Measurements from ENCODE around the gene DYNLT1.
"Not testable (repeated sequence)": the region's sequence is repeated elsewhere in the genome, so short reads cannot be mapped to it uniquely, and the experiment has no call there.

Gene DYNLT1

GRCh38 chr6:158644231-158645063 is at the start of gene DYNLT1:
Gene DYNLT1, minus strand, starts transcription at chr6:158644743. Its CDS starts 35 bp downstream, at chr6:158644708.
- peak; percentile 83 to 89 for DNase-seq (ENCODE audit: extremely low read depth in 1 of 2, low read depth in 1 of 2)

GRCh38 chr6:158688860-158689259 is 44.3 kb upstream of the DYNLT1 start:
- no peak for DNase-seq (ENCODE audit: extremely low read depth in 1 of 2, low read depth in 1 of 2)

GRCh38 chr6:158687506-158687905 is 43.0 kb upstream of the DYNLT1 start:
- no peak for DNase-seq (ENCODE audit: extremely low read depth in 1 of 2, low read depth in 1 of 2)

- no peak for DNase-seq (ENCODE audit: extremely low read depth in 1 of 2, low read depth in 1 of 2)
These were observed 42.3 kb upstream of the DYNLT1 start for GRCh38 chr6:158686791-158687381.

- no peak for DNase-seq (ENCODE audit: extremely low read depth in 1 of 2, low read depth in 1 of 2)
These were observed 41.8 kb upstream of the DYNLT1 start for GRCh38 chr6:158686311-158686710.

DNA sequence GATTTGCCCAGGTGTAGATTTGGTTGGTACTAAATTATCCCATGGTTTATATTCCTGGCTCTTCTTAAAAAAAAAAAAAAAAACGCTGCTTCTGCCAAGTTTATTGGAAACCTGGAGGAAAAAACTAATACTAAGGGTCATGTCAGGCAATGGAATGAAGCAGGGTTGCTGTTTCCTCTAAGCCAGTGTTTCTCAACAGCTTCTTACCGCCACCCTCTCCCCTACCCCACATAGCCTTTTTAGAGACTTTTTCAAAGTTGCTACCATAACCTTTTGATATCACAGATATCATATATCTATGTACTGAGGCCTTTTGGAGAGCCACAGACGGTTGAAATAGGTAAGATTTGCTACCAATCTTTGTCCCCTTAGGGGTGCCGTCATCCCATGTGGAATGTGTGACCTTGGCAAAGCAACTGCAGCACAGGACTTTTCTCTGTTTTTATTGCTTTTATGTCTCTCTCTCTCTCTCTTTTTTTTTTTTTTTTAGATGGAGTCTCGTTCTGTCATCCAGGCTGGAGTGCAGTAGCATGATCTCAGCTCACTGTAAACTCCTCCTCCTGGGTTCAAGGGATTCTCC is 40.3 kb upstream of the DYNLT1 start:
- no peak for DNase-seq (ENCODE audit: extremely low read depth in 1 of 2, low read depth in 1 of 2)

DNA sequence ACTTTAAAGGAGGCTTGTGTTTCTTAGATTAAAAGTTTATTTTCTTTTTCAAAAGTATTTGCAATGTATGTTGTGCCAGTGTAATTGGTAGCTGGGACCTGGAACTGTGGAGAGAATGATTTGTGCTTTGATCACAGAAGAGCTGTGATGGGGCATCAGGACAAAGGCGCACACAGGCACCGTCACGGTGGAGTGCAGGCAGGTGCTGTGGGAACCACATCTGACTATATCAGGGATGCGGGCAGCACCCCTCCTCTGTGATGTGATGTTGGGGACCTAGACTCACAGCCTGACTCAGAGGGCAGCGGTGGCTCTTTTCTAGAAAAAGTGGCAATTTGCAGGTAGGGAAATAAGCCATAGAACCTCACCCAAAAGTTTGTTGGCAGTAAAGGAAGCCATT is 39.8 kb upstream of the DYNLT1 start:
- no peak for DNase-seq (ENCODE audit: extremely low read depth in 1 of 2, low read depth in 1 of 2)

DNA sequence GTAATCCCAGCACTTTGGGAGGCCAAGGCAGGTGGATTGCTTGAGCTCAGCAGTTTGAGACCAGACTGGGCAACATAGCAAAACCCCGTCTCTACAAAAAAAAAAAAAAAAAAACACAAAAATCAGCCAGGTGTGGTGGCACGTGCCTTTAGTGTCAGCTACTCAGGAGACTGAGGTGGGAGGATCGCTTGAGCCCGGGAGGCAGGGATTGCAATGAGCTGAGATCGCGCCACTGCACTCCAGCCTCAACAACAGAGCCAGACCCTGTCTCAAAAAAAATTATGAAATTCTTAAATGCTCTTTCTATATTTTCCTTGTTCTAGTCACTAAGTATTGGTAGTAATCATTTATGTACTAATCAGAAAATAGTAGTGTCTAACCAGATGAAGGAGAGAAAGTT is 35.9 kb upstream of the DYNLT1 start:
- no peak for DNase-seq (ENCODE audit: extremely low read depth in 1 of 2, low read depth in 1 of 2)

GRCh38 chr6:158680015-158680414 is 35.5 kb upstream of the DYNLT1 start:
- no peak for DNase-seq (ENCODE audit: extremely low read depth in 1 of 2, low read depth in 1 of 2)

DNA sequence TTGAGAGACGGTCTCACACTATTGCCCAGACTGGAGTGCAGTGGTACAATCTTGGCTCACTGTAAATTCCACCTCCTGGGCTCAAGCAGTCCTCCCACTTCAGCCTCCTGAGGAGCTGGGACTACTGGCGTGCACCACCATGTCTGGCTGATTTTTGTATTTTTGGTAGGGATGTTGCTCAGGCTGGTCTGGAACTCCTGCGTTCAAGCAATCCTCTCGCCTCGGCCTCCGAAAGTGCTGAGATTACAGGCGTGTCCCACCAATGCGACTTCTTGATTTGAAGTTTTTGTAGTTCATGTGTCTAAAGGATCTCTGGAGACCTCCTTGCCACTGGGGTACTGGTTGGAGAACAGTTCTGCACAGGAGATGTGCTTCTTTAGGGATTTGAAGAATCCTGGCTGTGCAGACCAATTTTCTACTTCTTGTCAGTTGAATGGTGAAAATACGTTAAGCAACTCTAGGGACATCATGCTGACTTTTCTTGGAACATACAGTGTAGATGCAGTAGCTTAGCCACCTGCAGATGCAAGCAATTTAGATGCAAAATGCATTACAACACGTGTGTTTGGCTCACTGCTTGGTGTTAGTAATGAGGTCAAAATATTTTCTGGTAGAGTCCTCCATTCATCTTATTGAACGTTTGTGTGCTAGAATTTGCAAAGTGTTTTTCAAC is 33.5 kb upstream of the DYNLT1 start:
- DNase-seq (ENCODE audit: extremely low read depth in 1 of 2, low read depth in 1 of 2) = no peak

DNA sequence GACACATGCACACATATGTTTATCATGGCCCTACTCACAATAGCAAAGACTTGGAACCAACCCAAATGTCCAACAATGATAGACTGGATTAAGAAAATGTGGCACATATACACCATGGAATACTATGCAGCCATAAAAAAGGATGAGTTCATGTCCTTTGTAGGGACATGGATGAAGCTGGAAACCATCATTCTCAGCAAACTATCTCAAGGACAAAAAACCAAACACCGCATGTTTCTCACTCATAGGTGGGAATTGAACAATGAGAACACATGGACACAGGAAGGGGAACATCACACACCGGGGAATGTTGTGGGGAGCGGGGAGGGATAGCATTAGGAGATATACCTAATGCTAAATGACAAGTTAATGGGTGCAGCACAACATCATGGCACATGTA is 32.6 kb upstream of the DYNLT1 start:
- DNase-seq (ENCODE audit: extremely low read depth in 1 of 2, low read depth in 1 of 2) = not testable (repeated sequence)

DNA sequence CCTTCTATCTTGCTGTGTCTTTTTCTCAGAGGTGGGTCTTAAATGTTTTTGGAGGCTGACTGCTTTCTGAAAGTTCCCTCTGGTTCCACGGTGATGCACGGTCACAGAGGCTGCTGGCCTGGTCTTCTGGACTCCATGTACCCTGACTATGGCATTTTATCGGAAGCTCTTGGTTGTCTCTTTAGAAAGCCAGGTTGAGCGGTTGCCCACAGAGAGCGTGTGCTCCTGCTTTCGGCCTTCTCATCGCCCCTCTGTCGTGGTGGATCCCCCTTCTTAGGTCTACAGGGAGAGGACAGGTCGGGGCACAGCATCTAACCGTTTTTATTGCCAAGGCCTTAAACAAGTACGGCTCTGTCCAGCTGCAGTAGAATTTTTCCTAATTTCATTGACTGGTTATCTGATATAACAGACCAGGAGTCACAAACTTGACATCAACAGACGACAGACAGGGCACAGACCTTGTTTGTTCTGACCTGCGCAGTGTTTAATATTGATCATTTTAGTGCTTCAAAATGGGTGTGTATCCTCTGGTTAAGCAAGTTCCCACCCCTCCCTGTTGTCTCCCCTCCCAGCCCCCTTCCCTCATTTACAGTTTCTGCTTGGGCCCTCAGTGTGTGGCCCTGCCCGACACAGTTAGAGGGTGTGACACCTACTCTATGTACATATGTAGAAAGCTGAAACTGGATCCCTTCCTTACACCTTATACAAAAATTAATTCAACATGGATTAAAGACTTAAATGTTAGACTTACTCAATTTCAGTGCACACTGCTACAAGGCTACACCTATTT is 30.0 kb upstream of the DYNLT1 start:
- no peak for DNase-seq (ENCODE audit: extremely low read depth in 1 of 2, low read depth in 1 of 2)

DNA sequence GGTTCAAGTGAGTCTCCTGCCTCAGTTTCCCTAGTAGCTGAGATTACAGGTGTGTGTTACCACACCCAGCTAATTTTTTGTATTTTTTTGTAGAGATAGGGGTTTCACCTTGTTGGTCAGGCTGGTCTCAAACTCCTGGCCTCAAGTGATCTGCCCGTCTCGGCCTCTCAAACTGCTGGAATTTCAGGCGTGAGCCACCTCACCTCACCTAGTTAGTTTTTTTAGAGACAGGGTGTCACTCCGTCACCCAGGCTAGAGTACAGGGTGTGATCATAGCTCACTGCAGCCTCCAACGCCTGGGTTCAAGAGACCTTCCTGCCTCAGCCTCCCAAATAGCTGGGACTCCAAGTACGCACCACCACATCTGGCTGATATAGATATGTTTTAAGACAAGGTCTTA is 28.2 kb upstream of the DYNLT1 start:
- DNase-seq (ENCODE audit: extremely low read depth in 1 of 2, low read depth in 1 of 2) = no peak

DNA sequence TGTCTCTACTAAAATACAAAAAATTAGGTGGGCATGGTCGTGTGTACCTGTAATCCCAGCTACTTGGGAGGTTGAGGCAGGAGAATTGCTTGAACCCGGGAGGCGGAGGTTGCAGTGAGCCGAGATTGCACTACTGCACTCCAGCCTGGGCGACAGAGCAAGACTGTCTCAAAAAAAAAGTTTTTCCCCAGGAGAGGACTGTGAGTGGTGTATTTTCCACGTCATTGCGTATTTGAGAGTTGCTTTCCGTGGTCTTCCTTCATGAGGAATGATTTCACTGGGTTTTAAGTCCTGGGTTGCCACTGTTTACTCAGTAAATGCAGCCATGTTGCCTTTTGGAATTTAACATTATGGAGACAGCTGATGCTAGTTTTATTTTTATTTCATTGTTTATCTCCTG is 27.6 kb upstream of the DYNLT1 start:
- DNase-seq (ENCODE audit: extremely low read depth in 1 of 2, low read depth in 1 of 2) = not testable (repeated sequence)

DNA sequence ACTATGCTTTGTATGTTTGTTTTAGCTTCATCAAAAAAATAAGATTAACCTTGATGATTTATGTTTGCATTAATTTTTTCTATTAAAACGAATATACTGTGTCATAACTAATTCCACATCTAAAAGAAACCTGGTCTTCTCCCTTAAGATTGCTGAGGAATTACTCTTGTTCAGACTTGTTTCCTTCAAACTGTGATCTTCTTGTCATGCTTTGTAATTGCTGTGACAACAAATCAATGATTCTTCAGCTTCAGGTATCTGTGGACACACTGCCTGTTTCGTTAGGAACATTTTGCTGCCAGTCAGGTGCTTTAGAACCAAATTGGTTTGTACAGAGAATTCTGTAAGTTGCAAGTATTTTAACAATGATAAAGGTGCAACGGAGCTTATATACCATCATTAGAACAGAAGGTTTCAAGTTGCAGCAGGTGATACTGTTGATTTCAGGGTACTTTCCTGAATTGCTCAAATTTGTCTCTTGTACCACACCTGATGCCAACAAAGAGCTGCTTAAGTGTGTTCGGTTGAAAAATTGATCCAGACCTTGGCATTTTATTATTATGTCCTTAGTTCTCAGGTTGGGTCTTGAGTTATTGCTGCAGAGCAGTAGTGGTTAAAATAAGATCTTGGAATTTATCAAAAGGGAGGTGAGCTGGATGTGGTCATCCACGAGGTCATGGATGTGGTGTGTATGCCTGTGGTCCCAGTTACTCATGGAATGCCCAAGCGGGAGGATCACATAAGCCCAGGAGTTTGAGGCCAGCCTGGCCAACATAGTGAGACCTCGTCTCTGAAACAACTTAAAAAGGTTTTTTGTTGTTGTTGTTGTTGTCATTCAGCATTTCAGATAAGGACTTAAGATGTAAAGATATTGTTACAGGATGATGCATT is 24.8 kb upstream of the DYNLT1 start:
- DNase-seq (ENCODE audit: extremely low read depth in 1 of 2, low read depth in 1 of 2) = no peak

GRCh38 chr6:158668707-158669103 is 24.2 kb upstream of the DYNLT1 start:
- DNase-seq (ENCODE audit: extremely low read depth in 1 of 2, low read depth in 1 of 2) = no peak

GRCh38 chr6:158667360-158667981 is 22.9 kb upstream of the DYNLT1 start:
- no peak for DNase-seq (ENCODE audit: extremely low read depth in 1 of 2, low read depth in 1 of 2)

DNA sequence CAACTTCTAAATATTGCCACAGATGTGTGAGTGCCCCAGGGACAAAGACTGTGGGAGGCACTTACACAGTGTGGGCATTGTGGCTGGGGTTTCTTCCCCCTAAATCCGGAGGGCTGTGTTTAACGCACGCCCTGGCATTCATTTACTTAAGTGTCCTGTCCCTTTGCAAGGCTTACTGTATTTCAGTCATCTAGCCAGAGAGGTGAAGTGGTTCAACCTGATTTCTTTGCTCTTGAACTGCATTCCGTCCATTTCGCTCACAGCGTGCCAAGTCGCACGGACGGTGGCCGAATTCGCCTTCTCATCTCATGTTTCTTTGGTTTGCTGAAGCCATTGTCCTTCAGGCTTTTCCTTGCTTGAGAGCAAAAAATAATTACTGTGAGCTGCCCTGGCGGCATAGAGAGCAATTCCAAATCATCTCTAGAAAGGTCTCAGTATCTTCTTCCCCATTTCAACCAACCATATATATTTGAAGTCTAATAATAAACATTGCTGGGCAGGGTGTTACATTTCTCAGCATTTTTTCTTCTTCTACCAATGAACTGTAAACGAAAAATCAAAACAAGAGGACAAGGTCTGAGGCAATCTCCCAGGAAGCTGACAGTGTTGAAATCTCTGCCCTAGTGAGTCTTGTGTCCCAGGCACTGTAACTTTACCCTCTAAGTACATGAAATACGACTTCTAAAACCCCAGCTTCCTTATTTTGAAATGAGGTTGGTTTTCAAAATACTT is 22.3 kb upstream of the DYNLT1 start:
- DNase-seq (ENCODE audit: extremely low read depth in 1 of 2, low read depth in 1 of 2) = no peak

DNA sequence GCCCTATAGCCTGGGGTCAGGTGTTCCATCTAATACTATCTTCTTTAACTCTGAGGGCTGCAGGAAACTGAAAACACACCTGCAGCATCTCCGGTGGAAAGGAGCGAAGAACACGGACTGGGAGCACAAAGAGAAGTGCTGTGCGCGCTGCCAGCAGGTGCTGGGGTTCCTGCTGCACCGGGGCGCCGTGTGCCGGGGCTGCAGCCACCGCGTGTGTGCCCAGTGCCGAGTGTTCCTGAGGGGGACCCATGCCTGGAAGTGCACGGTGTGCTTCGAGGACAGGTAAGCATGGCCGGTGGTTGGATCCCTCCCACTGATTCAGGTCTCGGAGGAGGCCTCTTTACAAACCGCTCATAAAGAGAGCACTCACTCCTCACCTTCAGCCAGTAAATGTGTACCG is 20.8 kb upstream of the DYNLT1 start:
- no peak for DNase-seq (ENCODE audit: extremely low read depth in 1 of 2, low read depth in 1 of 2)
